HL-60 (cell line): Measurements from ENCODE around the gene GMDS.

ENCODE experiments used
- DNase-seq, 2 experiments: peaks; one replicate each; pipeline ENCODE4 v3.0.0-alpha.2; 2010 to 2020; ENCODE audit warnings: low read depth in 1 of 2, low spot score in 1 of 2
- H3K27ac ChIP-seq: fragments of 250-450 bp; sonication (Bioruptor Pico); replicated peaks from 2 replicates; pipeline ENCODE4 v1.5.1; 2020; ENCODE audit warnings: mild to moderate bottlenecking, moderate library complexity
- H3K27me3 ChIP-seq: fragments of 250-450 bp; sonication (Bioruptor Pico); 2 replicates; pipeline ENCODE4 v1.5.1; 2021; ENCODE audit warnings: mild to moderate bottlenecking, moderate library complexity; ENCODE audit not compliant: insufficient read depth, poor library complexity, severe bottlenecking
- H3K4me3 ChIP-seq: replicated peaks from 2 replicates; pipeline ENCODE4 v1.5.1; 2011; ENCODE audit warnings: mild to moderate bottlenecking, control low read depth, low read length; ENCODE audit not compliant: insufficient read depth
- CTCF ChIP-seq: IDR thresholded peaks from one replicate; pipeline ENCODE4 v1.5.1; 2011; ENCODE audit warnings: low read length, control low read depth, inconsistent platforms; ENCODE audit not compliant: insufficient read depth
- GABPA ChIP-seq: IDR thresholded peaks from 2 replicates; pipeline ENCODE4 v1.6.1; 2012; ENCODE audit warnings: low read depth
- POLR2AphosphoS5 ChIP-seq: IDR thresholded peaks from 2 replicates; pipeline ENCODE4 v1.6.1; 2012; ENCODE audit warnings: low read depth
- REST ChIP-seq: IDR thresholded peaks from 2 replicates; pipeline ENCODE4 v1.6.1; 2012; ENCODE audit warnings: low read depth; ENCODE audit not compliant: insufficient replicate concordance
- SPI1 ChIP-seq: IDR thresholded peaks from 2 replicates; pipeline ENCODE4 v1.6.1; 2012; ENCODE audit warnings: low read depth, mild to moderate bottlenecking, borderline replicate concordance

The GMDS gene

GRCh38 chr6:2120912-2121311, 124.5 kb downstream of the GMDS start:
- no peak overlapping the region for H3K27ac ChIP-seq
- H3K4me3 ChIP-seq = no peak overlapping the region
- no peaks in the 10 kb centered on the region for H3K27me3 ChIP-seq
- TF ChIP-seq REST (no peak), GABPA (no peak), SPI1 (no peak)
- no peak for DNase-seq

- TF ChIP-seq POLR2AphosphoS5 (no peak), CTCF (no peak)
- Histone ChIP-seq H3K27me3 (no peaks in the 10 kb centered on the region), H3K27ac (no peak overlapping the region), H3K4me3 (no peak overlapping the region)
- DNase-seq = no peak
Observed at GRCh38 chr6:2119275-2119674, 126.1 kb downstream of the GMDS start.

- DNase-seq = no peak
- no peak overlapping the region for H3K27ac ChIP-seq
- no peaks in the 10 kb centered on the region for H3K27me3 ChIP-seq
- H3K4me3 ChIP-seq = no peak overlapping the region
- TF ChIP-seq SPI1 (no peak), REST (no peak), POLR2AphosphoS5 (no peak), CTCF (no peak), GABPA (no peak)
Observed at GRCh38 chr6:2118136-2118535, 127.3 kb downstream of the GMDS start.

GRCh38 chr6:2117447-2117846, 128.0 kb downstream of the GMDS start:
- Histone ChIP-seq H3K27ac (no peak overlapping the region), H3K4me3 (no peak overlapping the region), H3K27me3 (no peaks in the 10 kb centered on the region)
- no peak for DNase-seq
- TF ChIP-seq SPI1 (no peak), POLR2AphosphoS5 (no peak), CTCF (no peak), REST (no peak), GABPA (no peak)
